OCI-M1 (cell line): ENCODE data around the gene REG3A.

Experiments used
- DNase-seq: peaks from one replicate; lab custom pipeline; 2025; lab: John Stamatoyannopoulos, UW

REG3A gene

DNA sequence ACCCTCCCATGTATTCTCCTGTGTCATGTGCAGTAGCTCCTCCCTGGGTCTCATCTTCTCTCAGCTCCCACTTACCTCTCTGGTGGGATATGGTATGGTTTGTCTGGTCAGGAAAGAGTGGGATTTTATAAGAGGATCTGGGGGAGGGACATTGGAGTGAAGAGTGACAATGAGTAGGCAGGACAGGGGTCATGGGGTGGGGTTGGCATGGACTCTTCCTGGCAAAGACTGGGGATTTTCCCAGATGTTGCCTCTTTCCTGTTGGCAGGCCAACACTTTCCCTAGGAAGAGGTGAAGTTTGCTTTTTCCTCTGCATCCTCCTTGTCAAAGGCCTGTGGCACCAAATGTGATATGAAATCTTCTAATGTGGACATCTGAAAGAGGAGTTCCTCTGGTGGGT is at the start of gene REG3A:
REG3A (minus strand) TSS at position 101 of the 400 bp plus-strand sequence. CDS start 348 bp downstream, outside the sequence.
- DNase-seq = no peak

DNA sequence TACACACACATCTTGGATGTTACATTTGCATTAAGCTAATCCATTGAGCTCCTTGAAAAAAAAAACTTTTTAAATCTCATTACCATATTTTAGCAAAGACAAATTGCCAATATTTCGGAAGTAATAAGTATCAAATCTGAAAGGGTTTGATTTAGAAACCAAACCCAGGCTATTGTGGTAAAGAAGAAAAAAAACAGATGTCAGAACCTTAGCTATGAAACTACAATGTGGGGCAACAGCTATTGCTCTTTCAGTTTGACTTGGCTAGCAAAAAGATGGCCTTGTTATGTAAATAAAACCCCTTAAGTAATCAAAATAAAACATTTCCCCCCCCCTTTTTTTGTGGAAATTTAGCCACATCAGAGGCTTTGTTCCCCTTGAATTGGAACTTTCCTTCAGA is 41.2 kb upstream of the REG3A start:
- DNase-seq = no peak

DNA sequence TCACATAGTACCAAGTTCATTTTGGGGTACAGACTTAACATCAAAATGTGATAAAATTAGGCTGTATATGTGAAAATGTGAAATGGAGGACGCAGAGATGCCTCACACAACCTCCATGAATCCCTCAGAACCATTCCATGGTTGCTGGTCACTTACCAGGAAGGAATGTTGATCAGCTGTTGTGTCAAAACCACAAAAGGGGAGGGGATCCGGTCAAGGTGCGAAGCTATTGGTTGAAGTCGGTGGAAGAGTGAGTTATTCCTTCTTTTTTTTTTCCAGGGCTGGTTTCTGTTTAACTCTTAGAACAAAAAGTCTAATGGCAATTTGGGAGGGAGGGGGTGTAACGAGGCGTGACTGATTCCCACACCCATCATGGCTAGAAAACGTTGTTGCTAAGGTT is 32.3 kb upstream of the REG3A start:
- no peak for DNase-seq

DNA sequence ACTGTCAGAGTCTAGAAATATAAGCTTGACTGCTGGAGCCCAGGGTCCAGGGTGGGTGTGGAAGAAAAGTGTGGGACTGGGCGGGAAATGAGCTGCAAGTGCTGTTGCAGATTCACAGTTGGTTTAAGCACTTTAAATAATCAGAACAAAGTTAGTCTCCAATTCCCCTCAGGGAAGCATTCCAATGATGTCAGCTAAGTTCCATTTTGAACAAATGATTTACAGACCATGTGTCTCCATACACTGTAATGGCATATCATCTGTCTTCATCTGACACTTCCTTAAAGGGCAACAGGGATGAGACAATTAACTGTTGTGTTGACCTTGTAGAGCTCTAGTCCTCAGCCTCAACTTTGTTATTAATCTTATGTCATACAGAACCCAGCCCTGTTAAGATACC is 31.5 kb upstream of the REG3A start:
- no peak for DNase-seq

DNA sequence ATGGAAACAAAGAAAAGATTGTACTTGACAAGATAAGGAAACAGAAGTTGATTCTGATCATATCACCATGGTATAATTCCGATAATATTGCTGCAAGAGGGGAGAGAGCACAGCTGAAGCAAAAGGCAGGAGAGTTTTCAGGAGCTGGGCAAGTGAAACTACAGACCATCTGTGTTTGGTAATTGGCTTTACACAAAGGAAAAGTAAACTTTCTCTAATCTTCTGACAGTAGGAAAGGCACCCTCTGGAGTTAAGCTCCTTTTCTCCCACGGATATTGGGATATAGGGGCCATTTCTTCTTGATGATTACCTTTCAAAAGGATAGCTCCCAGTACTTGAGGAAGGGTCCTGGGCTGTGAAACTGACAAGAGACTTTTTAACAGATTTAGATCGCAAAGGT is 29.9 kb upstream of the REG3A start:
- no peak for DNase-seq

DNA sequence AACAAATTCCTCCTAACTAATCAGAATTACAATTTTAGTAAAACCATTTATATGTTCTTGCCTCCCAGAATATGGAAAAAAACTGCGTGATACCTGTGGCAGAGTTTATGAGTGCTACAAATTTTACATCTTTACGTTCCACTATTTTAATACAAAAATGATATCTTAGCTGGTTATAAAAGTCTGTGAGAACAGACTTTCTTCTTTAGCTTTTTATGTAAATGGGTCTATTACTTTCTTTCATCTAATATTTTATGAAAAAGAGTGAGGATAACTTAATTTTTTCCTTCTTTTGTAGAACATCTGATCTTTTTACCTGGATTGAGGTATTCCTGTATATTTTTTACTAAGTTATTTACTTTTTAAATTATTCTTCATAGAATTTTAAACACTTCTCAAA is 22.1 kb upstream of the REG3A start:
- DNase-seq = no peak

DNA sequence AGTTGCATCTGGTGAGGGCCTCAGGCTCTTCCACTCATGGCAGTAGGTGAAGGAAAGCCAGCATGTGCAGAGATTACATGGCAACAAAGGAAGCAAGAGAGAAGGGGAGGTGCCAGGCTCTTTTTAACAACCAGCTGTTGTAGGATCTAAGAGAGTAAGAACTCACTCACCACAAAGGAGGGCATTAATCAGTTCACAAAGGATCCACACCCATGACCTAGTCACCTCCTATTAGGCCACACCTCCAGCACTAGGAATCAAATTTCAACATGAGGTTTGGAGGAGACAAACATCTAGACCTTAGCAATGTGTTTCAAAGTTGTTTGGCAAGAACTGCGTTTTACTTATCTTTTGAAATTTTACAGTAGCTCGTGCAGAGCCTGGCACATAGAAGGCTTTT is 20.5 kb upstream of the REG3A start:
- DNase-seq = no peak

DNA sequence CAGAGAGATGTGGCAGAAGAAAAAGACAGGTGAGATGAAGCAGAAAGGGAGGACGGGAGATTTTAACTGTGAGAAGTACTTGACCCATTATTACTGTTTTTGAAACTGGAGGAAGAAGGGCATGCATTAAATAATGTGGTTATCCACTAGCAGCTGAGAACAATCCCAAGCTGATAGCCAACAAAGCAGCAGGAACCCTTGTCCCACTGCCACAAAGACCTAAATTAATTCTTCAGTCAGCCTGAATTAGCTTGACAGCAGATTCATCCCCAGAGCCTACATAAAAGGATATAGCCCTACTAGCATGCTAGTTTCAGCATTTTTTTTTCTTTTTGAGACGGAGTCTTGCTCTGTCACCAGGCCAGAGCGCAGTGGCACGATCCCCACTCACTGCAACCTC is 19.5 kb upstream of the REG3A start:
- no peak for DNase-seq

DNA sequence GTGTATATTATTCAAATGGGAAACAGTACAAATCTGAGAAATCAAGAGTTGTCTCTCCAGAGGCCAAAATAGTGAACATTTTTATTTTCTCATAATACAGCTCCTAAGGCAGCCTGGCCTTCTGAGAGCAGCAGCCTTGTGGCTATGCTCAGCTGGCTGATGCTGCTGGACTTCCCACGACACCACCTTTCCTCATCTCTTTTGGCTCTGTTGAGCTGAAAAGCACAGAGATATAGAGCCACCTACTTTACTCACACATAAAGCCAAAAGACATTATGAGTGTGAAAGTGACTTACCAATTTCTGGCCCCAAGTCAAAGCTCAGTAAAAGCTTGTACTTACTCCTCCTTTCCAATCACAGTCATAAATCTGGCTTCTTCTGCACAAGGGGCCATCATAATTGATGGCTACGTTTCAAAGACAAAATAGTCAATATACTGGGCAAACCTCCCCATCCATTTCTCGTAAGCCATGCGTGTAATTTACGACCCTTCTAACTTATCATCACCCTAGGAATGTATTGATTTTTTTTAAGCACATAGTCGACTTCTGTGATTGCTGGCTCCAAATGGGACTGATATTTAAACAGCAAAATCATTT is 18.6 kb upstream of the REG3A start:
- DNase-seq = no peak

DNA sequence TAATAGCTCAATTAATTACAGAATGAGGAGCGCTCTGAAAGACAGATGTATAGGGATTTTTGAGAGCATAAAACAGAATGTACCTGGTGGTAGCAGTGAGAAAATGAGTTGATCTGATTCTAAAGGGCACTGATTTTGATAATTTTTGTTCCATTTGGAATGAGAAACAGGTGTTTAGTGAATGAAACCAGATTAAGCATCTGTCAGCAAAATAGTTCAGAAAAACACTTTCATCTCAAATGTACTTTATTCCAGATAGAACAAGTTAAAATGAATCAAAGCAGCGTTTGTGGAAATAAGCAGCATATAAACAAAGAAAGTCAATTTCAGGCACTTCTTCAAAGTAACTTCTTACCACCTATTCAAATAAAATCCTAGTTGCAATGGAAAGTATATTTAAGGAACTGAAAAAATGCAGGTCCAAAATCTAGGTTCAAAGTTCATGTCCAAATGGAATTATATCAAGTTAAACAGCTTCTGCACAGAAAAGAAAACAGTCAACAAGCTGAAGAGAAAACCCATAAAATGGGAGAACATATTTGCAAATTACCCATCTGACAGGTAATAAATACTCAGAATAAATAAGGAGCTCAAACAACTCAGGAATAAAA is 11.9 kb upstream of the REG3A start:
- DNase-seq = no peak

DNA sequence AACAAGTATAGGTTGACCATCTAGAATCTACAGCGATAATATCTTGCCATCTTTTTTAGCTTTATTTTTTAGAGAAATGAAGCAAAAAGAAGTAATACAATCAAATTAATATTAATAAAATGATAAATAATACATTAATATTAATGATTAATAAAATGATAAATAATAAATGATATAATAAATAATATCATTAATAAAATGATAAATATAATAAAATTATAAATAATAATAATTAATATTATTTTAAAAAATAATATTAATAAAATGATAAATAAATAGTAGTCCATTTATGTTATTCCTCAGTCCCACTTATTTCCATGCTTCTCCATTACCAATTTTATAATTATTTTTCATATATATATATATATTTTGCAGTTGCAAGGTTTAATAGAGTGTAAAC is 3.2 kb upstream of the REG3A start:
- no peak for DNase-seq

DNA sequence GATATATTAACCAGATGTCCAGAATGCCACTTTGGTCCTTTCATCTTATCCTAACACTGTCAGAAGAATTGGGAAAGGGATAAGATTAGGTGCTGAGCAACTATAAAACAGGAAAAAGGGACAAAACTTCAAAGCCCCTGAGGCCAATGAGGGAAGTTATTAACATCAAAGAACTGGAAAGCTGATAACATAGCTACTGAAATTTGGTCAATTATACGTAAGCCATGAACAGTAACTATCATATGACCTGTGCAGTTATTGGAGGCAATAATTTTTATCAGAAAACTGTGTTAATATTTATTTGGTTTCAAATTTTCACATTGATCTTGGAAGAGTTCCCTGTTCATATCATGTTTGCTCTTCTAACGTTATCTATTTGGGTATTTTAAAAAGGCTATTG is 2.6 kb upstream of the REG3A start:
- DNase-seq = no peak

DNA sequence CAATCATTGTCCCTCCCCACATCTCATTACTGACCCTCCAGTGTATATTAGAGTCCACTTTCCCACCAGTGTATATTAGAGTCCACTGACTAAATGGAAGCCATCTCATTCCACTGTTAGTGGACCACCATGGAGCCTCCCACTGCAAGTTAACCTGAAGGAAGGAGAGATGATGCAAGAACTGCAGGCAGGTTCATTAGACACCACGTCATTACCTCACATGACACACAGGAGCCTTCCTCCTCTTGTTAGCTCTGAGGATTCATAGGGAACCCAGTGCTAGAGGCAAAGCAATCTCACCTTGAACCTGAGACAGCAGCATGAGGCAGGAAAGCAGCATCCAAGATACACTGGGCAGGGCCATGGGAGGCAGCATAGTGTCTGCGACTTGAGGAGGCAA is 523 bp downstream of the REG3A start:
- DNase-seq = no peak

DNA sequence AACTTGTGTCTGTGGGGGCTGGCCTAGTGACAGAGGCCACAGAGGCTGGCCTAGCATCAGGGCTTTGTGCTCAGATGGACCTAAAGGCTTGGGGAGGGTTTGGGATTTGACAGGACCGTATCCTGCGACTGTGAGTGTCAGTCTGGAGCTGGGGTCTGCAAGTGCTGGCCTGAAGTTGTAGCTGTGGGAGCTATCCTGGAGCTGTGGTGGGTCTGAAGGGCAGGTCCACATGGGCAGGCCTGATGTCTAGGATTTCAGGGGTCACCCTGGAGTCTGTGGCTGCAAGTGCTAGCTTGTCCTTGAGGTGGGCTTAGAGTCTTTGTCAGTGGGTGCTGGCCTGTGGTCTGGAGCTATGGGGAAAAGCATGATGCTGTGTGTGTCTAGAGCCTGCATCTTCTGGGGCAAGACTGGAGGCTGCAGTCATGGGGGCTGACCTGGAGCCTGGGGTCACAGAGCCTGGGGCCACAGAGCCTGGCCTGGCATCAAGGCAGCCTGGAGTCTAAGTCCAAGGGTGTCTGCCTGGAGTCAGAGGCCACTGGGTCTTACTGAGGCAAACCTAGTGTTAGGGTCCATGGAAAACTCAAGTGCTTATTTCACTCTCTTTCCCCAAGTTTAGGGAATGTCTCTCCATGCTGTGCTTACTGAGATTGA is 3.6 kb downstream of the REG3A start:
- DNase-seq = no peak

DNA sequence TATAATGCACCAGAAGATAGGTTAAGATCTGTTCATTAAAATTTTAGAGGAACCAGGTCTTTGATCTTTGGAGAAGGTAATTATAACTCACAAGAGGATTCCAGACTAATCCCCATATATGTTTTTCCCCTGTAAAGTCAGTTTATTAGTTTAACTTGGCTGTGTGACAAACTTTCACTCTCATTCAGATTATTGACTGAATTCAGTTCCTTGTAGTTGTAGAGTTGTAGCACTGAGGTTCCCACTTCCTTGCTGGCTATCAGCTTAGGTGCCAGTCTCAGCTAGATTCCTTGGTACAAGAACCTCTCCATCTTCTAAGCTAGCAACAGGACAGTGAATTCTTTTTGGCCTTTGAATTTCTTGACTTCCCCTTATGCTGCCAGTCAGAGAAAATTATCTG is 20.1 kb downstream of the REG3A start:
- DNase-seq = no peak

DNA sequence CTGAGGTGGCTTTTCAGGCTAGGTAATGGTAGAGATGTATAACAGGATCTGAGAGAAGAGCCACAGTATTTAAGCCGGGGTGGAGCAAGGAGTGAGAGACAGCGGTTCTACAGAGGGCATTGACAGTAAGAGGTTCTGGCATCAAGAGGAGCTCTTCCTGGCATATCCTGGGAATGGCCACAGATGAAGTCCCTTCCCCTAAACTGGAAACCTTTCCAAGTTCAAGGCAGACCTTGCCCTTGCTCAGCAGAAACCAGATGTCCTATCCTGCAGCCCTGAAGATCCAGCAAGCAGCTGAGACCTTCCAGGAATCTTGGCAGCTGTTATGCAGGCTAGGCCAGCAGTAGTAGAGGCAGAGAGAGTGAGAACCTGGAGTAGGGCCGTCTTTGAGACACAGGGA is 21.2 kb downstream of the REG3A start:
- no peak for DNase-seq

DNA sequence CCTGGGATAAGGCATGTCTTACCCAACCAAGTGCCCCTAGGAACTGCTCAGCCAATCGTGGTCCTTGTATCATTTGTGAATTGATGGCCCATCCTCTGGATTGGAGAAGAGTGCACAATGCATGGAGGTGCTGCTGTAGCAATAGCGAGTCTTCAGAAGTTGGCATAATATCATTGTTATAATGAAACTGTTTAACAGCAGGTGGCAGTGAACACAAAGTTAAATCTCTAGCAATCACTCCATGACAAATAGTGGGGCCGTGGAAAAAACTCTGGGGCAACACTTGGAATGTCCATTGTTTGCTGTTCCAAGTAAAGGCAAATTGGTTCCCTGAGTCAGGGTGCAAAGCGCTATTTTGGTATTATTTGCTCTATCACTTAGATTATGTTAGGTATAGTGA is 27.9 kb downstream of the REG3A start:
- DNase-seq = no peak

DNA sequence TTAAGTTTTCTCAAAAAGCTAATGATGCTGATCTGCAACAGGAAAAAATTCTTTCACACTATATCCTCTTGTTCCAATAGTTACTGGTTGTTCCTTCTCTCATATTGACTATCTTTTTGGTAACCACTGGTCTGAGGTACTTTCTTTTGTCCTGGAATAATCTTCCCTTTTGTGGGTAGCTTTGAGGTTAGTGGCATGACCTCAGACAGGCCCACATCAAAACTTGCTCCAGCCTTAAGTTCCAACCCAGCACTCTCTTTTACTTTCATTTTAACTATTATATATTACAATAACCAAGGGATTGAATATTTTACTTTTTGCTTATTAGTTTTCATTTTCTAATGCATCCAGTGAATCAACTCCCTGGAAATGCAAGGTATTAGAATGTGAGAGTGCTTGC is 29.7 kb downstream of the REG3A start:
- DNase-seq = peak; percentile 71

DNA sequence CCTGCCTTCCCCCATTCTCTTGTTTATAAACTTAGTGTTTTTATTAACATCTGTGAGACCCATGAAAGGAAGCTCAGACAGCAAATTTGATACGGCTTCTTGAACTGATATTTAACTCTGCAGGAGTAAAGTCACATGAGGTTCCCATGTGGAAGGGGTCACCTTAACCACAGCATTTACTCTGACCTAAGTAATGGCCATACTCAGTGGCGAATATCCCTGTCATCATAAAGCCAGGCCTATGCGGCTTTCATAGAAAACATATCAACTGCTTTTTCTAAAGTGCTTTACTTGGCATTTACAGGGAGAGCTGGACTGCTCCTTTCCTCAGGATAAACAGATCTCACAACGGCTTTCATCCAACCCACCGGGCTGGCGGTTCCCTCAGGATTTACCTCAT is 30.3 kb downstream of the REG3A start:
- no peak for DNase-seq

DNA sequence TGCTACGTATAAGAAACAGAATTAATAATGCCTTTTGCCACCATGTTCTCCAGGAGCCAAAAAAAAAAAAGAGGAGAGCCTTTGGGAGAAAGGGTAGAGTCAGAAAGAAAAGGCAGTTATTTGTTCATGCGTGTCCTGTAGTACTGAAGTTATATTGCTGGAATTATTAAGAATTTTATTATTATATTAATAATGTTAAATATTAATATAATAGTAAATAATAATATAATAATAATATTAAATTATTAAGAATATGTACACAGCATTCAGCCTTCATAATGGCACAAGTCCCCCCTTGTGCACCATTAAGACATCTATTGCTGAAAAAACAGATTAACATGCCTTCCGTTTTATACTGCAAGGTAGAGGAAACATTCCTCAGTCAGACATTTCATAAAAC is 31.1 kb downstream of the REG3A start:
- no peak for DNase-seq

DNA sequence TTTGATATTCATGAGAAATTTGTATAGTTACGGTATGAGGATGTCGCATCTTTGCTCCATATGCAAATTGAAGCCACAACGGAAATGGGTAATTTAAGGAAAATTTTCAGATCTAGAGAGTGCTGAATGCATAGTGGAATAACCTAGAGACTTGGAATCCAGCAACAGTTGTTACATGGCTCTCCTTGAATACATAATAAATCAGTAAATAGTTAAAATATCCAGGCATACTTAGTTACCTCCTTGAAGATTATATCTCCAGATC is 33.9 kb downstream of the REG3A start:
- DNase-seq = no peak

DNA sequence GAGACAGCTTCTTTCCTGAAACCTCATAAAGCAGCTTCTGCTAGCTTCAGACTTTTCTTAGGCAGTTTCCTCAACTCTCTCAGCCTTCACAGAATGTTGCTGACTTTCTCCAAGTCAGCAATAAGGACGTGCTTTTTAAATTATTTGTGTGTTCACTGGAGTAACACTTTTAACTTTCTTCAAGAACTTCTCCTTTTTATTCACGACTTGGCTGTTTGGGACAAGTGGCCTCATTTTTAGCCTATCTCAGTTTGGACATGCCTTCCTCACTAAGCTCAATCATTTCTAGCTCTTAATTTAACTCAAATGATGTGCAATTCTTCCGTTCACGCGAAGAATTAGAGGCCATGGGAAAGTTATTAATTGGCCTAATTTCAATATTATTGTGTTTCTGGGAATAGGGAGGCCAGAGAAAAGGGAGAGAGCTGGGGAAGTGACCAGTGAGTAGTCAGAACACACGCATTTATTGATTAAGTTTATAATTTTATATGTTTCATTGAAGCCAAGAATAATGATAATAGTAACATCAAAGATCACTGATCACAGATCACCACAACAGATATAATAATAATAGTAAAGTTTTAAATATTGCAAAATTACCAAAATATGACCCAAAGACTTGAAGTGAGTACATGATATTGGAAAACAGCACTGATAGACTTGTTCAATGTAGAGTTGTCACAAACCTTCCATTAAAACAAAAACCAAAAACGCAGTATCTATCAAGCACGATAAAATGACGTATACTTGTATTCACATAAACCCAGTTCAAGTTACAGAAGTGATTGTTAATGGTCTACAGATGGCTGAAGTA is 34.4 kb downstream of the REG3A start:
- no peak for DNase-seq

DNA sequence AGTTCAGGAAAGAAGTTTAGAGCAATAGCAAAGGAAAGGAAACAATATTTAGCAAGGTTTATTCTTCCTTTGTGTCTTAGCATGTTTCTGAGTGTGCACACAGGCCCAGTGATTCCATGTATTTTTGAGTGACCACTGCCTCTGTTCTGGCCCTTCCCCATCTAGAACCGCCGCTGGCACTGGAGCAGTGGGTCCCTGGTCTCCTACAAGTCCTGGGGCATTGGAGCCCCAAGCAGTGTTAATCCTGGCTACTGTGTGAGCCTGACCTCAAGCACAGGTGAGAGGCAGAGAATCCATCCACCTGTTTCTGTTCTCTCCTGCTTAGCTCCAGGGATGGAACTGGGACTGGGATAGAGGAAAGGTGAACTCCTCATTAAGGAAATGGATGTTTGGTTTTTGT is 36.9 kb downstream of the REG3A start:
- no peak for DNase-seq
